OCI-LY3 (cell line): Measurements from ENCODE around the gene SNX33.

Experiments used
- EZH2phosphoT487 ChIP-seq: fragments of 200-600 bp; shearing (Covaris generic); IDR thresholded peaks from 2 replicates; pipeline ENCODE4 v1.6.1; 2018; ENCODE audit warnings: antibody characterized with exemption, mixed run types, low read depth
- TF ChIP-seq, protein P1 (sequence below): fragments of 200-600, 300-600 bp; sonication (generic); IDR thresholded peaks from 2 replicates; pipeline ENCODE4 v1.5.1; 2014; ENCODE audit warnings: antibody characterized with exemption, low read length, low read depth

DNA sequence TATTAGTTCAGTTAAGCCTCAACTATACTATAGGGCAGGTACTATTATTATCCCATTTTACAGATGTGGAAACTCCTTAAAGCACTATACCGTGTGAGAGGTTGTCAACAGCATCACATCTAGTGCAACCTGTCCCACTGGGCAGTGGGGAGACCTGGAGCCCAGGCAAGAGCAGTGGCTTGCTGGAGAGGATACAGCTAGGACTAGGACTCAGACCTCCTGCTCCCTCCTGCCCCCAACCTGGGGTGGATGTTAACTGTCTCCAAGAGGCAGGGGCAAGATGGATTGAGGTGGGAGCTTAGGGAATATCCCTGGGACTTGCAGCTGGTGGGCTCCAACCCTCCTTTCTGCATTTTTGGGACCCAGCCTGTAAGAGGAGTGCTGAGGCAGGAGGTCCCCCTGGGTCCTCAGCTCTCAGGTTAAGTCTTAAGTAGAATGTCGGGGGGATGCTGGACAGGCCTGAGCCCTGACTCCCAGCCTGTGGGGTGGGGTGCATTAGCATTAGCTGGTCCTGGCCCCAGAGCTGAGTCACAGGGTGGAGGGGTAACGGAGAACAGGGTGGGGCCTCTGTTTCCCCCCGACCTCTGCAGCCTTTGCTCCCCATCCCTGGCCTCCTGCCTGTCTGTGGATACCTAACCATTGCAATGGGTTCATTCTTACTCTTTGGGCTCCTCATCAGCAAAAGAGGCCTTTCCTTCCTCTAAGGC is 6.6 kb downstream of the SNX33 start:
- TF ChIP-seq, protein P1, sequence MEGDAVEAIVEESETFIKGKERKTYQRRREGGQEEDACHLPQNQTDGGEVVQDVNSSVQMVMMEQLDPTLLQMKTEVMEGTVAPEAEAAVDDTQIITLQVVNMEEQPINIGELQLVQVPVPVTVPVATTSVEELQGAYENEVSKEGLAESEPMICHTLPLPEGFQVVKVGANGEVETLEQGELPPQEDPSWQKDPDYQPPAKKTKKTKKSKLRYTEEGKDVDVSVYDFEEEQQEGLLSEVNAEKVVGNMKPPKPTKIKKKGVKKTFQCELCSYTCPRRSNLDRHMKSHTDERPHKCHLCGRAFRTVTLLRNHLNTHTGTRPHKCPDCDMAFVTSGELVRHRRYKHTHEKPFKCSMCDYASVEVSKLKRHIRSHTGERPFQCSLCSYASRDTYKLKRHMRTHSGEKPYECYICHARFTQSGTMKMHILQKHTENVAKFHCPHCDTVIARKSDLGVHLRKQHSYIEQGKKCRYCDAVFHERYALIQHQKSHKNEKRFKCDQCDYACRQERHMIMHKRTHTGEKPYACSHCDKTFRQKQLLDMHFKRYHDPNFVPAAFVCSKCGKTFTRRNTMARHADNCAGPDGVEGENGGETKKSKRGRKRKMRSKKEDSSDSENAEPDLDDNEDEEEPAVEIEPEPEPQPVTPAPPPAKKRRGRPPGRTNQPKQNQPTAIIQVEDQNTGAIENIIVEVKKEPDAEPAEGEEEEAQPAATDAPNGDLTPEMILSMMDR = no peak
- TF ChIP-seq EZH2phosphoT487 = no peak
